Astrocyte (in vitro differentiated cells and primary cell): ENCODE measurements around the gene METRNL. TPM values are rescaled to one million over a fixed set of nuclear protein-coding genes. Genes with fewer than 3 reads are reported as not detected.

ENCODE experiments used
- DNase-seq: peaks from one replicate; pipeline ENCODE4 v3.0.0-alpha.2; 2010; ENCODE audit warnings: low read depth
- FAIRE-seq: peaks from 2 replicates; lab custom pipeline; 2011; peaks lifted over from hg19 to GRCh38; lab: Jason Lieb, UNC
- H2AFZ ChIP-seq: 2 replicates; pipeline ENCODE4 v1.6.0; 2012; ENCODE audit warnings: low read depth, low read length, inconsistent platforms
- H3K27ac ChIP-seq: 2 replicates; pipeline ENCODE4 v1.5.1; 2011; ENCODE audit warnings: low read depth, low read length, inconsistent platforms
- H3K27me3 ChIP-seq: 2 replicates; pipeline ENCODE4 v1.6.0; 2011; ENCODE audit warnings: low read length, inconsistent platforms; ENCODE audit not compliant: insufficient read depth
- H3K36me3 ChIP-seq: 2 replicates; pipeline ENCODE4 v1.5.1; 2011; ENCODE audit warnings: low read length, inconsistent platforms; ENCODE audit not compliant: insufficient read depth
- H3K4me1 ChIP-seq: 2 replicates; pipeline ENCODE4 v1.5.1; 2011; ENCODE audit warnings: low read length, inconsistent platforms; ENCODE audit not compliant: insufficient read depth
- H3K4me2 ChIP-seq: 2 replicates; pipeline ENCODE4 v1.6.0; 2012; ENCODE audit warnings: low read length, inconsistent platforms
- H3K4me3 ChIP-seq: 2 replicates; pipeline ENCODE4 v1.5.1; 2011; ENCODE audit warnings: low read depth, mild to moderate bottlenecking, low read length, inconsistent platforms; ENCODE audit not compliant: insufficient read depth
- H3K79me2 ChIP-seq: 2 replicates; pipeline ENCODE4 v1.6.0; 2012; ENCODE audit warnings: mild to moderate bottlenecking, low read length, inconsistent platforms; ENCODE audit not compliant: insufficient read depth
- H3K9ac ChIP-seq: 2 replicates; pipeline ENCODE4 v1.6.0; 2012; ENCODE audit warnings: mild to moderate bottlenecking, low read length, inconsistent platforms
- H3K9me3 ChIP-seq: 2 replicates; pipeline ENCODE4 v1.5.1; 2012; ENCODE audit warnings: low read depth, mild to moderate bottlenecking, low read length, inconsistent platforms; ENCODE audit not compliant: insufficient read depth
- H4K20me1 ChIP-seq: 2 replicates; pipeline ENCODE4 v1.6.0; 2012; ENCODE audit warnings: low read length, inconsistent platforms; ENCODE audit not compliant: insufficient read depth
- H3K27ac Mint-ChIP-seq: one replicate; pipeline ENCODE4 v1.8.0; 2021; ENCODE audit warnings: mild to moderate bottlenecking, mixed read lengths; ENCODE audit not compliant: unreplicated experiment
- H3K27me3 Mint-ChIP-seq: one replicate; pipeline ENCODE4 v1.8.0; 2021; ENCODE audit warnings: low read depth, mixed read lengths; ENCODE audit not compliant: unreplicated experiment
- H3K36me3 Mint-ChIP-seq: one replicate; pipeline ENCODE4 v1.8.0; 2021; ENCODE audit warnings: low read depth, mixed read lengths; ENCODE audit not compliant: unreplicated experiment
- H3K4me1 Mint-ChIP-seq: one replicate; pipeline ENCODE4 v1.8.0; 2021; ENCODE audit warnings: low read depth, mixed read lengths; ENCODE audit not compliant: unreplicated experiment
- H3K4me3 Mint-ChIP-seq: one replicate; pipeline ENCODE4 v1.8.0; 2021; ENCODE audit warnings: mild to moderate bottlenecking, moderate library complexity, mixed read lengths; ENCODE audit not compliant: unreplicated experiment
- H3K9me3 Mint-ChIP-seq: one replicate; pipeline ENCODE4 v1.8.0; 2021; ENCODE audit warnings: mild to moderate bottlenecking, mixed read lengths; ENCODE audit not compliant: unreplicated experiment
- CTCF ChIP-seq: IDR thresholded peaks from 2 replicates; pipeline ENCODE4 v1.5.1; 2011; ENCODE audit warnings: low read depth, mild to moderate bottlenecking, inconsistent platforms, low read length, moderate library complexity; ENCODE audit not compliant: insufficient read depth
- EZH2 ChIP-seq: IDR thresholded peaks from 2 replicates; pipeline ENCODE4 v1.6.1; 2012; ENCODE audit warnings: mild to moderate bottlenecking, low read length, inconsistent platforms; ENCODE audit not compliant: insufficient read depth
- total RNA-seq: library from RNA; stranded (reverse); gene quantifications from 2 replicates; pipeline ENCODE4 v1.2.1, GENCODE V29; 2021

The METRNL gene
- total RNA-seq, 1 donor from 2014 or later, result 36.7 TPM

DNA sequence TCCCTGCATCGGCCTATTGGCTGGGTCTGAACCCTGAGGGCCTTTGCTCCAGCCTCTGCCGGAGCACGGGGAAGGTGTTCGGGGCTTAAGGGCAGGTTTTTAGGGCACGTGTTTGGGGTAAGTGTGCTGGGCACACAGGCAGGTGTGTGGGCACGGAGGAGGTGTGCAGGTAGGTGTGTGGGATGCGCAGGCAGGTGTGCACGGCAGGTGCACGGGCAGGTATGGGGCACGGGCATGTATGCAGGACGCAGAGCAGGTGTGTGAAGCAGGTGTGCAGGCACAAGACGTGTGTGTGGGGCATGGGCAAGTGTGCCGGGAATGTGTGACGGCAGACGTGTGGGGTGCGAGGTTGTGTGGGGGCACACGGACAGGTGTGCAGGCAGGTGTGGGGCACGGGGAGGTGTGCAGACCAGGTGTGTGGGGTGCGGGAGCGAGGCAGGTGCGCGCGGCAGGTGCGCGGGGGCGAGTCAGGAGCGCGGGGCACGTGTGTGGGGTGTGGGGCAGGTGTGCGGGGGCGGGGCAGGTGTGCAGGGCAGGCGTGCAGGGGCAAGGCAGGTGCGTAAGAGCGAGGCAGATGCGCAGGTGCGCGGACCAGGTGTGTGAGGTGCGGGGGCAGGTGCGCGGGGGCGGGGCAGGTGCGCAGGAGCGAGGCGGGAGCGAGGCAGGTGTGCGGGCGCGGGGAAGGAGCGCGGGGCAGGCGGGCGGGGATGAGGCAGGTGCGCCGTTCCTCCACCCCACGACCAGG, 28.6 kb upstream of the METRNL start:
- no peaks in the 10 kb centered on the region for H3K27me3 ChIP-seq
- DNase-seq (no peak), FAIRE-seq (no peak)
- H3K36me3 ChIP-seq, result peaks cover 5% of the 10 kb centered on the region
- Mint-ChIP-seq H3K36me3 (peaks cover 6% of the 10 kb centered on the region), H3K4me1 (peaks cover 11% of the 10 kb centered on the region), H3K4me3 (peak overlapping the region; percentile 81), H3K27ac (peak overlapping the region; percentile 34), H3K9me3 (peaks cover 5% of the 10 kb centered on the region), H3K27me3 (peaks cover 3% of the 10 kb centered on the region)
- TF ChIP-seq CTCF (no peak), EZH2 (no peak)
- H3K9me3 ChIP-seq, result no peaks in the 10 kb centered on the region
- peak overlapping the region; percentile 80 for H3K9ac ChIP-seq
- peaks cover 24% of the 10 kb centered on the region for H3K4me1 ChIP-seq
- peak overlapping the region; percentile 96 for H3K4me2 ChIP-seq
- peak overlapping the region; percentile 72 for H3K27ac ChIP-seq
- no peaks in the 10 kb centered on the region for H4K20me1 ChIP-seq
- peak overlapping the region; percentile 72 for H3K4me3 ChIP-seq
- H3K79me2 ChIP-seq, result peaks cover 5% of the 10 kb centered on the region
- peak overlapping the region; percentile 91 for H2AFZ ChIP-seq

- FAIRE-seq (no peak), DNase-seq (peak; percentile 85)
- peak overlapping the region; percentile 72 for H3K27ac ChIP-seq
- peaks cover 17% of the 10 kb centered on the region for H3K4me1 Mint-ChIP-seq
- no peak overlapping the region for H3K27ac Mint-ChIP-seq
- peak overlapping the region; percentile 80 for H3K9ac ChIP-seq
- peak overlapping the region; percentile 96 for H3K4me2 ChIP-seq
- no peak for TF ChIP-seq EZH2
- no peak for TF ChIP-seq CTCF
- H3K27me3 Mint-ChIP-seq, result peaks cover 6% of the 10 kb centered on the region
- H3K27me3 ChIP-seq, result no peaks in the 10 kb centered on the region
- H4K20me1 ChIP-seq, result no peaks in the 10 kb centered on the region
- peak overlapping the region; percentile 72 for H3K4me3 ChIP-seq
- peaks cover 32% of the 10 kb centered on the region for H3K4me1 ChIP-seq
- H2AFZ ChIP-seq, result peak overlapping the region; percentile 91
- no peaks in the 10 kb centered on the region for H3K9me3 ChIP-seq
- H3K79me2 ChIP-seq, result peaks cover 5% of the 10 kb centered on the region
- peak overlapping the region; percentile 78 for H3K4me3 Mint-ChIP-seq
- H3K36me3 Mint-ChIP-seq, result peaks cover 4% of the 10 kb centered on the region
- H3K36me3 ChIP-seq, result peaks cover 2% of the 10 kb centered on the region
- H3K9me3 Mint-ChIP-seq, result peaks cover 2% of the 10 kb centered on the region
These were observed 27.8 kb upstream of the METRNL start for GRCh38 chr17:83051396-83052240.
